ENCODE data around the gene CLEC1A. TPM values are rescaled to one million over a fixed set of nuclear protein-coding genes. Genes with fewer than 3 reads are reported as not detected.
"Not testable (repeated sequence)": the region's sequence is repeated elsewhere in the genome, so short reads cannot be mapped to it uniquely, and the experiment has no call there.

The CLEC1A gene
- total RNA-seq, 1 experiment from 2014 or later: not detected

GRCh38 chr12:10058387-10058786 is 40.4 kb downstream of the CLEC1A start:
- no peak for DNase-seq (ENCODE audit: extremely low read depth, low read depth)

GRCh38 chr12:10052193-10052913 is 46.4 kb downstream of the CLEC1A start:
- no peak for DNase-seq (ENCODE audit: extremely low read depth, low read depth)

- DNase-seq (ENCODE audit: extremely low read depth, low read depth): no peak
Measured at GRCh38 chr12:10048526-10048925, 50.3 kb downstream of the CLEC1A start.

GRCh38 chr12:10042167-10042566 is 56.6 kb downstream of the CLEC1A start:
- no peak for DNase-seq (ENCODE audit: extremely low read depth, low read depth)

GRCh38 chr12:10033783-10034545 is 64.8 kb downstream of the CLEC1A start:
- no peak for DNase-seq (ENCODE audit: extremely low read depth, low read depth)

- no peak for DNase-seq (ENCODE audit: extremely low read depth, low read depth)
Measured at GRCh38 chr12:10031771-10032175, 67.0 kb downstream of the CLEC1A start.

- DNase-seq (ENCODE audit: extremely low read depth, low read depth): no peak
Measured at GRCh38 chr12:10031321-10031720, 67.5 kb downstream of the CLEC1A start.

- no peak for DNase-seq (ENCODE audit: extremely low read depth, low read depth)
Measured at GRCh38 chr12:10030446-10030845, 68.3 kb downstream of the CLEC1A start, which contains the start of gene CLEC9A. TSS of gene CLEC9A (plus strand) at chr12:10030682. CDS start at chr12:10052688, 22,006 bp downstream.

- peak; percentile 2 for DNase-seq (ENCODE audit: extremely low read depth, low read depth)
Measured at GRCh38 chr12:10027721-10028120, 71.1 kb downstream of the CLEC1A start.

- no peak for DNase-seq (ENCODE audit: extremely low read depth, low read depth)
Measured at GRCh38 chr12:10027311-10027710, 71.5 kb downstream of the CLEC1A start.

- DNase-seq (ENCODE audit: extremely low read depth, low read depth): not testable (repeated sequence)
Measured at GRCh38 chr12:10026666-10027065, 72.1 kb downstream of the CLEC1A start.

- no peak for DNase-seq (ENCODE audit: extremely low read depth, low read depth)
Measured at GRCh38 chr12:10025236-10025635, 73.5 kb downstream of the CLEC1A start.

GRCh38 chr12:10021342-10021741 is 77.4 kb downstream of the CLEC1A start:
- DNase-seq (ENCODE audit: extremely low read depth, low read depth): no peak

Other genes starting within 250 kb of the CLEC1A start
- gene CLEC2B, start 229.6 kb downstream of the CLEC1A start, total RNA-seq (2014; rRNA removed; shearing (Covaris generic)): 0.38 and 0.77 TPM in 2 replicates
- not detected in 2 replicates for gene KLRF2, start 217.5 kb downstream of the CLEC1A start, total RNA-seq (2014; rRNA removed; shearing (Covaris generic))
- gene CLEC2A, start 166.6 kb downstream of the CLEC1A start, total RNA-seq (2014; rRNA removed; shearing (Covaris generic)): not detected in 2 replicates
- not detected in 2 replicates for gene CLEC12A, start 127.6 kb downstream of the CLEC1A start, total RNA-seq (2014; rRNA removed; shearing (Covaris generic))
- gene CLEC1B, start 99.9 kb downstream of the CLEC1A start, total RNA-seq (2014; rRNA removed; shearing (Covaris generic)): not detected in 2 replicates
- not detected in 2 replicates for gene CLEC12B, start 88.4 kb downstream of the CLEC1A start, total RNA-seq (2014; rRNA removed; shearing (Covaris generic))
- not detected in 2 replicates for gene CLEC9A, start 68.3 kb downstream of the CLEC1A start, total RNA-seq (2014; rRNA removed; shearing (Covaris generic))
- gene CLEC7A, start 31.2 kb upstream of the CLEC1A start, total RNA-seq (2014; rRNA removed; shearing (Covaris generic)): not detected in 2 replicates
- gene OLR1, start 73.1 kb upstream of the CLEC1A start, total RNA-seq (2014; rRNA removed; shearing (Covaris generic)): not detected in 2 replicates
- not detected in 2 replicates for gene TMEM52B, start 80.0 kb upstream of the CLEC1A start, total RNA-seq (2014; rRNA removed; shearing (Covaris generic))
- 38.1 and 42.7 TPM in 2 replicates for gene GABARAPL1, start 113.9 kb upstream of the CLEC1A start, total RNA-seq (2014; rRNA removed; shearing (Covaris generic))
- not detected in 2 replicates for gene KLRD1, start 208.9 kb upstream of the CLEC1A start, total RNA-seq (2014; rRNA removed; shearing (Covaris generic))